ENCODE measurements around the gene CALN1. TPM values are rescaled to one million over a fixed set of nuclear protein-coding genes. Genes with fewer than 3 reads are reported as not detected.
A peak's percentile ranks its signal among the peaks of the same experiment; 100 is the strongest.

Gene CALN1
- total and polyA plus RNA-seq, 3 donors from 2014 or later: 4.3 to 6.2 (median 4.4) TPM

DNA sequence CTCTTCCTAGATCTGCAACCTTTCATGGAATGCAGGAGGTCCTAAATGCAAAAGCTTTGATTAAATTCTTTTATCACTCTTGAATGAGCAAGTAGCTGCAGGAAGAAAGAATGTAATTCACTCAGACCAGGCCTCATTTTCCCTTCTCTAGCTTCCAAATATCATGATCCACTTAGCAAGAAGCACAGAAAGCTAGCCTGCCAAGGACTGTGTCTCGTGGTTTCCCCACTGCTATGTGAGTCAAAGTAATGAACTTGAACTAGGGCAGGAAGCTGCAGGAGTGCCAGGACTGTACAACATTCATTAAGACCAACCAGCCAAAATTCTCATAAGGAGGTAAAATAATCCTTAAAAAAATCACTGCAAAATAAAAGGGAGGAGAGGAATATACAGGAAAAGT lies 379.2 kb downstream of the CALN1 start:
- H3K4me1 ChIP-seq: no peaks in the 10 kb centered on the region
- no peak for TF ChIP-seq POLR2A (IDR thresholded peaks at IDR 0.05)
- TF ChIP-seq, protein P1, sequence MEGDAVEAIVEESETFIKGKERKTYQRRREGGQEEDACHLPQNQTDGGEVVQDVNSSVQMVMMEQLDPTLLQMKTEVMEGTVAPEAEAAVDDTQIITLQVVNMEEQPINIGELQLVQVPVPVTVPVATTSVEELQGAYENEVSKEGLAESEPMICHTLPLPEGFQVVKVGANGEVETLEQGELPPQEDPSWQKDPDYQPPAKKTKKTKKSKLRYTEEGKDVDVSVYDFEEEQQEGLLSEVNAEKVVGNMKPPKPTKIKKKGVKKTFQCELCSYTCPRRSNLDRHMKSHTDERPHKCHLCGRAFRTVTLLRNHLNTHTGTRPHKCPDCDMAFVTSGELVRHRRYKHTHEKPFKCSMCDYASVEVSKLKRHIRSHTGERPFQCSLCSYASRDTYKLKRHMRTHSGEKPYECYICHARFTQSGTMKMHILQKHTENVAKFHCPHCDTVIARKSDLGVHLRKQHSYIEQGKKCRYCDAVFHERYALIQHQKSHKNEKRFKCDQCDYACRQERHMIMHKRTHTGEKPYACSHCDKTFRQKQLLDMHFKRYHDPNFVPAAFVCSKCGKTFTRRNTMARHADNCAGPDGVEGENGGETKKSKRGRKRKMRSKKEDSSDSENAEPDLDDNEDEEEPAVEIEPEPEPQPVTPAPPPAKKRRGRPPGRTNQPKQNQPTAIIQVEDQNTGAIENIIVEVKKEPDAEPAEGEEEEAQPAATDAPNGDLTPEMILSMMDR (IDR thresholded peaks at IDR 0.05): no peak
- no peaks in the 10 kb centered on the region for H3K36me3 ChIP-seq (ENCODE audit: low read depth, missing control alignments)
- no peak overlapping the region for H3K4me3 ChIP-seq
- DNase-seq: peak; percentile 72
- no peaks in the 10 kb centered on the region for H3K27me3 ChIP-seq
- intact Hi-C loops (cut with DNase I; ENCODE audit: low total_unique reads): no loop called here
- no peak overlapping the region for H3K27ac ChIP-seq
- no peaks in the 10 kb centered on the region for H3K9me3 ChIP-seq
- WGBS, 2 donors: 42 to 45% methylated on average over 1 of the region's 1 CpG

DNA sequence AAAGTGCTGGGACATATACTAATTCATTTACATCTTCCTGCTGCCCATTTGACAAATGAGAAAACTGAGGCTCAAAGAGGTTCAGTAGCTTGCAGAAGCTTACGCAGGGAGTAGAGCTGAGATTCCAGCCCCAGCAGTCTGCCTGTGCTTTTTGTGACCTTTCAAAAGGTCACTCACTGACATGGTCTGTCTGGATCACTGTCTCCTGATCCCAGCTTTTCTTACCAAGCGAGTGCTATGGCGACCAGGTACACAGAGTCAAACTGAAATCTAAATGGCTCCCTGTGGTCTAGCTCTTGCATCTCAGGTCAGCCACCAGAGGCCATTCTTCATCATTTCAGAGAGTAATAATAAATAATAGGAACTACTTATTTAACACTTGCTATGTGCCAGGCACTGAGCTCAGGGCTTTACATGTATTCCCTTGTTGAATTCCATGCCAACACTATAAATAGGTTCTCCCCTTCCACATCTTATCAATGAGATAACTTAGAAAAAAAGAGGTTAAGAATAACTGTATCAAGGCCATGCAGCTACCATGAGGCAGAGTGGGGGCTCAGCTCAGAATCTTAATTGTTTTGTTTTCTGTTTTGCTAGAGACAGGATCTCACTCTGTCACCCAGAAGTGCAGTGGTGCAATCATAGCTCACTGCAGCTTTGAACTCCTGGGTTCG lies 381.0 kb downstream of the CALN1 start:
- H3K36me3 ChIP-seq (ENCODE audit: low read depth, missing control alignments): no peaks in the 10 kb centered on the region
- H3K27ac ChIP-seq: no peak overlapping the region
- H3K4me3 ChIP-seq: no peak overlapping the region
- no peaks in the 10 kb centered on the region for H3K27me3 ChIP-seq
- TF ChIP-seq POLR2A (IDR thresholded peaks at IDR 0.05): no peak
- TF ChIP-seq, protein P1 (IDR thresholded peaks at IDR 0.05): no peak
- intact Hi-C loops (cut with DNase I; ENCODE audit: low total_unique reads): no loop called here
- H3K4me1 ChIP-seq: no peaks in the 10 kb centered on the region
- no peaks in the 10 kb centered on the region for H3K9me3 ChIP-seq
- 92% methylated on average over 4 of the region's 4 CpGs for WGBS, 2 donors
- DNase-seq: no peak

DNA sequence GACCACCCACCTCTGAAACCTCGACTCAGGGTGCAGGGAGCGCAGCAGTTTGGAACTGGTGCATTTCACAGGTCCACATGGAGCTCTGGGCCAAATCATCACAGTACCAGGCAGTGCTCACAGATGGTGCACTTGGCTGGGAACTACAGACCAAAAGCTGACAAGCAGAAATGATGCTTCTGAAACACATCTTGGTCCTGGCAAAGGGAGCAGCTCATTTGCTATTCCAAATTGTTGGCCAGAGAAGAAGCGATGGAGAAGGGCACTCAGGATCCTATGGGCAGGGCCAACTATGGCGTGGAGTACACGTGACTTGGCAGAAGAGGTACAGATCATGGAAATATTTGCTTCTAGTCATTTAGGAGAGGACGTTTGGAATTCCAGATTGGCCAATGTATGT lies 383.9 kb downstream of the CALN1 start:
- Histone ChIP-seq H3K9me3 (no peaks in the 10 kb centered on the region), H3K27ac (no peak overlapping the region), H3K27me3 (no peaks in the 10 kb centered on the region), H3K4me3 (no peak overlapping the region), H3K36me3 (ENCODE audit: low read depth, missing control alignments) (no peaks in the 10 kb centered on the region), H3K4me1 (no peaks in the 10 kb centered on the region)
- DNase-seq: no peak
- 88 to 90% methylated on average over 4 to 6 of the region's 6 CpGs for WGBS, 2 donors
- no peak for TF ChIP-seq POLR2A (IDR thresholded peaks at IDR 0.05)
- intact Hi-C loops (cut with DNase I; ENCODE audit: low total_unique reads): no loop called here

DNA sequence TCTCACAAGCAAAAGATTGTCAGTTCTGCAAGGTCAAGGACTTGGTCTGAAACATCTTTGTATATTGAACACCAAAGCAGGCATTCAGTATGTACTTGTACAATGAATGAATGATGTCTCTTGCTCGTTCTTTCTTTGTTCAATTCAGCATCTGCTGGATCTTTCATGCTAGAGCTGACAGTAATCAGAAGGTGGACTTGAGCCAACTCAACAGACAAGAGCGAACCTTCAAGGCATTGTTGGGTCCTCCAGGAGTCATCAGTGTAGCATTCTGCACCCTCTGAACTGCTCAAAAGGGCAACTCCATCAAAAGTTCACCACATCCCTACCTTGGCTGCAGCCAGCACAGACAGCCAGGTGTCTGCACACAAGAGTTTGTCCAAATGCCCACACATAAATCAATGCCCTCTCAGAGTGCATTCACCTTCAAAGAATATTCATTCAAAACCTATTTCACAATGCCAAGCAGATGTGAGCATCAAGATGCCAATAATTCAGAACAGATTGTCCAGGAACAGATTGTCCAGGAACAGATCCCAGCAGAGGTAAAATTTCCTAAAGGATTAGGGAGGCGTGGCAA lies 386.7 kb downstream of the CALN1 start:
- H3K27me3 ChIP-seq: no peaks in the 10 kb centered on the region
- DNase-seq: no peak
- intact Hi-C loops (cut with DNase I; ENCODE audit: low total_unique reads): no loop called here
- no peak overlapping the region for H3K4me3 ChIP-seq
- no peaks in the 10 kb centered on the region for H3K4me1 ChIP-seq
- 80% methylated on average over 3 of the region's 3 CpGs for WGBS, 2 donors
- H3K36me3 ChIP-seq (ENCODE audit: low read depth, missing control alignments): no peaks in the 10 kb centered on the region
- no peaks in the 10 kb centered on the region for H3K9me3 ChIP-seq
- TF ChIP-seq, protein P1 (IDR thresholded peaks at IDR 0.05): no peak
- no peak for TF ChIP-seq POLR2A (IDR thresholded peaks at IDR 0.05)
- H3K27ac ChIP-seq: no peak overlapping the region

DNA sequence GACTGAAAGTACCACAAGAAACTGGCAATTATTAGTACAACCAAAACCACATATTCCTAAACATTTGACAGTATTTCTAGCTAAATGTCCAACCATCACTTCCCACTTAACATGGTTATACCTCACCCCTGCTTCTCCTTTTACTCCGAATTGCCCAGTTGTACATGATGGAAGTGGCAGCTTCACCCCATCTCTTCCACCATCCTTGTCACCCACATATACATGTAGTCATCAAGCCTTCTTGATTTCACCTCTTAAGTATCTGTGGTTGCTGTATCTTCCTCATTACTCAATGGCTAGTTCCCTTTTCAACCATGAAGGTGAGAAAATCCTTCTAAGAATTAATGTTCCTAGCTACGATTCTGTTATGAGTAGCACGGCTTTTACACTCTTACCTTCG lies 388.2 kb downstream of the CALN1 start:
- no peak for DNase-seq
- Histone ChIP-seq H3K4me3 (no peak overlapping the region), H3K27ac (no peak overlapping the region), H3K27me3 (no peaks in the 10 kb centered on the region), H3K4me1 (no peaks in the 10 kb centered on the region), H3K36me3 (ENCODE audit: low read depth, missing control alignments) (no peaks in the 10 kb centered on the region), H3K9me3 (no peaks in the 10 kb centered on the region)
- TF ChIP-seq POLR2A (IDR thresholded peaks at IDR 0.05): no peak
- TF ChIP-seq, protein P1 (IDR thresholded peaks at IDR 0.05): no peak
- 87 to 98% methylated on average over 4 of the region's 4 CpGs for WGBS, 2 donors
- intact Hi-C loops (cut with DNase I; ENCODE audit: low total_unique reads): no loop called here
